GM19372 (cell line): ENCODE results near the gene ZNF239.
"Not testable (repeated sequence)": the region's sequence is repeated elsewhere in the genome, so short reads cannot be mapped to it uniquely, and the experiment has no call there.

Experiments used
- ATAC-seq: cut with Tn5 transposase; IDR thresholded peaks from one replicate; pipeline ENCODE4 v1.9.1; 2021; ENCODE audit warnings: mild to moderate bottlenecking, low read depth, moderate library complexity; ENCODE audit not compliant: unreplicated experiment

ZNF239 gene

GRCh38 chr10:43584051-43584450, 9.6 kb upstream of the ZNF239 start:
- no peak for ATAC-seq

- ATAC-seq: no peak
Measured at GRCh38 chr10:43576580-43576979, 2.2 kb upstream of the ZNF239 start.

GRCh38 chr10:43576062-43576461, 1.6 kb upstream of the ZNF239 start:
- ATAC-seq: no peak

DNA sequence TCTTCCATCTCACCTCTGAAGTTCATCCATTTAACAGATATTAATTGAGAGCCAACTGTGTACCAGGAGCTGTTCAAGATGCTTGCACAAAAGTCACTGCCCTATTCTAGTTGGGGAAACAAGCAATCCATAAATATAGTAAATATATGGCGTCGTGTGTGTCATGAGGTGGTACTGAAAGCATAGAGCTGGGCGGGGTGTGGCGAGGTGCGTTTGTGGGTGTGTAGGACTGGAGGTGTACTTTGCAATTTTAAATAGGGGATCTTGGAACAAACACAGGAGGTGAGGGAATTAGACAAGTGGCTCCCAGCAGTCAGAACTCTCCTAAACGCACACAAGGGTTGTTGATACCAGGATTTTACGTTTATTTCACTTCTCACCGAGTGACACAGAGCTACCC, 490 bp upstream of the ZNF239 start:
- ATAC-seq: no peak

GRCh38 chr10:43573250-43574000, 991 bp downstream of the ZNF239 start:
- no peak for ATAC-seq

DNA sequence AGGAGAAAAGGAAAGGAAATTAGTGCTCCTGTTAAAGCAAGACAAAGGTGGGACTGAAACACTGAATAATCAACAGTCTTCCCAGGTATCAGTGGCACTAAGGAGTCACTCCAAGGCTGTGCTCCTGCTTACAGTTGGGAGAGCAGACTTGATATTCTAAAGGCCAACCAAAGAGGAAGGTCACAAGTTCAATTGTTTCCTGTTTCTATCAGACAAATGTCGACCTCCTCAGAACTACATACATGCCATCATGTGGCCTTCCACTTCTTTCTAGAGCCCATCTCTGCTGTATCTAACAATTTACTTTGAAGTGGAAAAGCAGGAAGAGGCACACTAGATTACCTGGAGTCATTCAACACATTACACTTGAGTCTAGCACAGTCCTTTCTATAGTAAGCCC, 3.4 kb downstream of the ZNF239 start:
- no peak for ATAC-seq

GRCh38 chr10:43569681-43570080, 4.7 kb downstream of the ZNF239 start:
- ATAC-seq: no peak

GRCh38 chr10:43557214-43557613, 17.2 kb downstream of the ZNF239 start:
- no peak for ATAC-seq

- ATAC-seq: not testable (repeated sequence)
Measured at GRCh38 chr10:43543746-43544145, 30.7 kb downstream of the ZNF239 start.

GRCh38 chr10:43524434-43525247, 49.8 kb downstream of the ZNF239 start:
- no peak for ATAC-seq
